ENCODE data around the gene GLRX.

Gene GLRX

GRCh38 chr5:95843733-95844223 is 21.3 kb upstream of the GLRX start:
- in situ Hi-C loops (cut with HindIII; ENCODE audit: low sequenced_read_pairs): loop anchor here (25.0 kb wide), 1 partner anchor 181 kb away; no protein-coding TSS in a partner anchor
- H3K4me3 ChIP-seq (ENCODE audit: low read depth, low read length): no peak overlapping the region
- no peak for TF ChIP-seq CTCF (IDR thresholded peaks at IDR 0.05; ENCODE audit: low read depth, low read length)
- no peak for DNase-seq (ENCODE audit: low read depth, low spot score)

GRCh38 chr5:95842854-95843544 is 20.5 kb upstream of the GLRX start:
- in situ Hi-C loops (cut with HindIII; ENCODE audit: low sequenced_read_pairs): loop anchor here (25.0 kb wide), 1 partner anchor 181 kb away; no protein-coding TSS in a partner anchor
- DNase-seq (ENCODE audit: low read depth, low spot score): peak; percentile 76
- peak; percentile 22 for TF ChIP-seq CTCF (IDR thresholded peaks at IDR 0.05; ENCODE audit: low read depth, low read length)
- no peak overlapping the region for H3K4me3 ChIP-seq (ENCODE audit: low read depth, low read length)

- no peak for TF ChIP-seq CTCF (IDR thresholded peaks at IDR 0.05; ENCODE audit: low read depth, low read length)
- DNase-seq (ENCODE audit: low read depth, low spot score): no peak
- in situ Hi-C loops (cut with HindIII; ENCODE audit: low sequenced_read_pairs): loop anchor here (25.0 kb wide), 1 partner anchor 180 kb away; no protein-coding TSS in a partner anchor
Observed at GRCh38 chr5:95841914-95842812, 19.6 kb upstream of the GLRX start.

GRCh38 chr5:95840956-95841705 is 18.6 kb upstream of the GLRX start:
- TF ChIP-seq CTCF (IDR thresholded peaks at IDR 0.05; ENCODE audit: low read depth, low read length): no peak
- H3K4me3 ChIP-seq (ENCODE audit: low read depth, low read length): no peak overlapping the region
- in situ Hi-C loops (cut with HindIII; ENCODE audit: low sequenced_read_pairs): loop anchor here (25.0 kb wide), 1 partner anchor 179 kb away; no protein-coding TSS in a partner anchor
- no peak for DNase-seq (ENCODE audit: low read depth, low spot score)

More at GRCh38 chr5:95841914-95842812, 19.6 kb upstream of the GLRX start:
- H3K4me3 ChIP-seq (ENCODE audit: low read depth, low read length): no peak overlapping the region

- TF ChIP-seq CTCF (IDR thresholded peaks at IDR 0.05; ENCODE audit: low read depth, low read length): no peak
- H3K4me3 ChIP-seq (ENCODE audit: low read depth, low read length): no peak overlapping the region
- DNase-seq (ENCODE audit: low read depth, low spot score): no peak
- in situ Hi-C loops (cut with HindIII; ENCODE audit: low sequenced_read_pairs): loop anchor here (25.0 kb wide), 1 partner anchor 177 kb away; no protein-coding TSS in a partner anchor
Observed at GRCh38 chr5:95839658-95840057, 17.1 kb upstream of the GLRX start.

- DNase-seq (ENCODE audit: low read depth, low spot score): no peak
- no peak for TF ChIP-seq CTCF (IDR thresholded peaks at IDR 0.05; ENCODE audit: low read depth, low read length)
- in situ Hi-C loops (cut with HindIII; ENCODE audit: low sequenced_read_pairs): loop anchor here (25.0 kb wide), 1 partner anchor 176 kb away; no protein-coding TSS in a partner anchor
- H3K4me3 ChIP-seq (ENCODE audit: low read depth, low read length): no peak overlapping the region
Observed at GRCh38 chr5:95838556-95838955, 16.0 kb upstream of the GLRX start.

Measured in astrocyte of the spinal cord (primary cell).